ENCODE measurements around the gene KCNJ10. TPM values are rescaled to one million over a fixed set of nuclear protein-coding genes. Genes with fewer than 3 reads are reported as not detected.

The KCNJ10 gene
- total RNA-seq, 3 donors from 2014 or later: 0.23 to 0.73 (median 0.27) TPM

DNA sequence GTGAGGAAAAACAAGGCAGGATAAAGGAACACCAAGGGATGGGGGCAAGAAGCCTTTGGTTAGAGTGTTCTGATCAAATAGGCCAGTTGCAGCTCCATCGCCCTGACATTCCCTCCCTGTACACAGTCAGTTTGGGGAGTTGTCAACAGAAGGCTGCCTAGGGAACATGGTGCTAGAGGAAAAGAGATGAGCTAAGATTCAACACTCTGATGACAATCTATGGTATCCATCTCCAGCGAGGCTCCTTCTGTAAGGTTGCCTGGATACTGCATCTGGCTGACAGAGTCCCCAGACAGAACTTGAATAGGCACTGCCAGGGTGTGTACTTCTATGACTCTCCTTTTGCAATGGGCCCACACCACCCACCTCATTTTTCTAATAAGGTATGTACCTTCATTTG is 104.7 kb downstream of the KCNJ10 start:
- Histone ChIP-seq H3K9me3 (no peaks in the 10 kb centered on the region), H3K36me3 (ENCODE audit: low read depth) (no peaks in the 10 kb centered on the region), H3K4me3 (no peak overlapping the region), H3K4me1 (ENCODE audit: low read depth) (peaks cover 25% of the 10 kb centered on the region)
- intact Hi-C loops (cut with DNase I, micrococcal nuclease): no loop called here
- no peak for DNase-seq
- TF ChIP-seq, protein P1, sequence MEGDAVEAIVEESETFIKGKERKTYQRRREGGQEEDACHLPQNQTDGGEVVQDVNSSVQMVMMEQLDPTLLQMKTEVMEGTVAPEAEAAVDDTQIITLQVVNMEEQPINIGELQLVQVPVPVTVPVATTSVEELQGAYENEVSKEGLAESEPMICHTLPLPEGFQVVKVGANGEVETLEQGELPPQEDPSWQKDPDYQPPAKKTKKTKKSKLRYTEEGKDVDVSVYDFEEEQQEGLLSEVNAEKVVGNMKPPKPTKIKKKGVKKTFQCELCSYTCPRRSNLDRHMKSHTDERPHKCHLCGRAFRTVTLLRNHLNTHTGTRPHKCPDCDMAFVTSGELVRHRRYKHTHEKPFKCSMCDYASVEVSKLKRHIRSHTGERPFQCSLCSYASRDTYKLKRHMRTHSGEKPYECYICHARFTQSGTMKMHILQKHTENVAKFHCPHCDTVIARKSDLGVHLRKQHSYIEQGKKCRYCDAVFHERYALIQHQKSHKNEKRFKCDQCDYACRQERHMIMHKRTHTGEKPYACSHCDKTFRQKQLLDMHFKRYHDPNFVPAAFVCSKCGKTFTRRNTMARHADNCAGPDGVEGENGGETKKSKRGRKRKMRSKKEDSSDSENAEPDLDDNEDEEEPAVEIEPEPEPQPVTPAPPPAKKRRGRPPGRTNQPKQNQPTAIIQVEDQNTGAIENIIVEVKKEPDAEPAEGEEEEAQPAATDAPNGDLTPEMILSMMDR (IDR thresholded peaks at IDR 0.05): no peak
- no peak for ATAC-seq

DNA sequence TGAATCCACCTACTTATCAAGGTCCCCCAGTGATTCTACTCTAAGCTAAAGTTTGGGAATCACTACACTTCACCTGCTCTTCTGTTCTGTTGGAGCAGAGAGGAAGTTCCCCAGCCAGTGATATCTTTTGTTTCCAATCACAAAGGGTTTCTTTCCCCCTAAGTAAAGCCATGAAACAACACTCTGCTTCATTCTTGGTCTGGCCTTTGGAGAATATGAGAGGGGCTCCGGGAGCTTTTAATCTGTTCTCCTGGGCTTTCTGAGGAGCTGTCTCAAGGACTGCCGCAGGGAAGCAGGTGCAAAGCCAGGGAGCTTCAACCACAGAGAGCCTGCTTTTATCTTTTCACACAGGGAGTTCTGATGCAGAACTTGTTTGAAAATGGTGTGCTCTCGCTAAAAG is 105.8 kb downstream of the KCNJ10 start:
- Histone ChIP-seq H3K9me3 (no peaks in the 10 kb centered on the region), H3K4me3 (no peak overlapping the region), H3K36me3 (ENCODE audit: low read depth) (no peaks in the 10 kb centered on the region), H3K4me1 (ENCODE audit: low read depth) (peaks cover 14% of the 10 kb centered on the region)
- DNase-seq: no peak
- TF ChIP-seq, protein P1 (IDR thresholded peaks at IDR 0.05): no peak
- ATAC-seq: no peak
- intact Hi-C loops (cut with DNase I, micrococcal nuclease): no loop called here

DNA sequence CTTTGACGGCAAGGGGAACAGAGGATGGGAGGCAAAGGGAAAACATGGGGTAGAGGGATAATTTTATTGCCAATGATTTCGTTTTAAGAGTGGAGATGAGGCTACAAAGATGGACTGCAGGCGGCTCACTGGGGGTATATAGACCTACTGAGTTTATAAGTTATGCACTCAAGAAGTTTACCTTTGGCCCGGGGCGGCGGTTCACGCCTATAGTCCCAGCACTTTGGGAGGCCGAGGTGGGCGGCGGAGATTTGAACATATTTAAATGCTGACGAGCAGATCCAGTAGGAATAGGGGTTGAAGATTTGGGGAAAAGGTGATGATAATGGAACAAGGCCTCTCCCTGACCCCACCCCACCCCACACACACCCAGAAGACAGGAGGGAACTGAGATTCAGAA is 107.8 kb downstream of the KCNJ10 start:
- TF ChIP-seq, protein P1 (IDR thresholded peaks at IDR 0.05): no peak
- DNase-seq (no peak), ATAC-seq (no peak)
- Histone ChIP-seq H3K4me1 (ENCODE audit: low read depth) (peaks cover 14% of the 10 kb centered on the region), H3K4me3 (no peak overlapping the region), H3K36me3 (ENCODE audit: low read depth) (no peaks in the 10 kb centered on the region), H3K9me3 (no peaks in the 10 kb centered on the region)
- intact Hi-C loops (cut with DNase I, micrococcal nuclease): no loop called here

DNA sequence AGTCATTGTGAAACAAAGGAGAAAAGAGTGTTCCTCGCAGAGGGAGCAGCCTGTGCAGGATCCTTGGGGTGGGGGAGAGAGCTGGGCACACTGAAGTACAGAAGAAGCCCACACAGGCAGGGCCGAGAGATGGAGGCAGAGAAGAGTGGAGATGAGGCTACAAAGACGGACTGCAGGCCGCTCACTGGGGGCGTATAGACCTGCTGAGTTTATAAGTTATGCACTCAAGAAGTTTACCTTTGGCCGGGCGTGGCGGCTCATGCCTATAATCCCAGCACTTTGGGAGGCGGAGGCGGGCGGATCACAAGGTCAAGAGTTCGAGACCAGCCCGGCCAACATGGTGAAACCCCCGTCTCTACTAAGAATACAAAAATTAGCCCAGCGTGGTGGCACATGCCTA is 108.3 kb downstream of the KCNJ10 start:
- H3K4me3 ChIP-seq: no peak overlapping the region
- no peaks in the 10 kb centered on the region for H3K36me3 ChIP-seq (ENCODE audit: low read depth)
- DNase-seq (peak; percentile 76 to 89 (median 81)), ATAC-seq (peak; percentile 58)
- no peaks in the 10 kb centered on the region for H3K9me3 ChIP-seq
- TF ChIP-seq, protein P1 (IDR thresholded peaks at IDR 0.05): no peak
- intact Hi-C loops (cut with DNase I, micrococcal nuclease): no loop called here
- peaks cover 14% of the 10 kb centered on the region for H3K4me1 ChIP-seq (ENCODE audit: low read depth)

DNA sequence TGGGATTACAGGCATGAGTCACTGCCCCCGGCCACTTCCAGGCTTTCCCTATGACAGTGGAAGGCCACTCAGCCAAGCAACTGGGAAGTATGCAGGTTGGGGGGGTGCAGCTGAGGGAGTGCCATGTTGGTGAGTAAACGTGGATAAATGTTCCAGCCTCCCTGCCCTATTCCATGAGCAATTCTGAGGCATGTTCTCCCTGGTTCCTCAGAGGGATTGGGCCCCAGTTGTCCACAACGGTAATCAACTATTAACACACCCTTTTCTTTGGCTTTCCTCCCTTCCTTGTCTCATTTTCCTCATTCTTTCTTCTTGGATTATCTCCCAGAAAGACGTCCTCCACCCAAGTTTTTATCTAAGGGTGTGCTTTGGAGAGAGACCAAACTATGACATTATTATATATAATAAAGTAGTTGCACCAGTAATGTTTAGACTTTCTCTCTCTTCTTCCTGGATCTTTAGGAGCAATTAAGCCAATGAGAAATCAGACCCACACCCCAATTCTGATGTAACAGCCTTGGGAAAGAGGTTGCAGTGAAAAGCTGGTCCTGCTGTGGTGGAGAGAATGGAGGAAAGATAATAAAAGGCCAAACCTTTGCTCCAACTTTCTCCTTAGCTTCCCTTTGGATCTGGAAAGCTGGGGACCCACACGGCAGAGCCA is 109.1 kb downstream of the KCNJ10 start:
- Histone ChIP-seq H3K4me1 (ENCODE audit: low read depth) (peaks cover 14% of the 10 kb centered on the region), H3K4me3 (no peak overlapping the region), H3K36me3 (ENCODE audit: low read depth) (no peaks in the 10 kb centered on the region), H3K9me3 (no peaks in the 10 kb centered on the region)
- TF ChIP-seq, protein P1 (IDR thresholded peaks at IDR 0.05): no peak
- DNase-seq (peak; percentile 81 to 83 (median 82)), ATAC-seq (peak; percentile 90)
- intact Hi-C loops (cut with DNase I, micrococcal nuclease): no loop called here

DNA sequence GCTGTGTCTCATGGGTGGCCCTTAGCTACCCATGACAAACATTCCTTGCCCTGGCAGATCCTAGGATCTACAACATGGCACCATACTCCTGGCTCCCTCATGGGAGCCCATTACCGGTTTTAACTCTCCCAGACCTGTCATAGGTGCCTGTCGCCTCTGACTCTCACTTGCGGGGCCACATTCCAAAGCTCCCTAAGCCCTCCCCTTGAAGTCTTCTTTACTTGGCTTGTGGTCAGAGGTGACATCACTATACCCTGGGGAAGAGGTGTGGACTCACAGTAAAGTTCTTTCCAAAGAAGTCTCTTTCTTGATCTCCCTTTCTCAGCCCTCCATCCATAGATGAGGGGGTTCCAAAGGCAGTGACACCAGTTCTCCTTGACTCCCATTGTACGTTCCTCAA is 110.5 kb downstream of the KCNJ10 start:
- Histone ChIP-seq H3K4me1 (ENCODE audit: low read depth) (peaks cover 14% of the 10 kb centered on the region), H3K4me3 (no peak overlapping the region), H3K9me3 (no peaks in the 10 kb centered on the region), H3K36me3 (ENCODE audit: low read depth) (no peaks in the 10 kb centered on the region)
- intact Hi-C loops (cut with DNase I, micrococcal nuclease): no loop called here
- no peak for DNase-seq
- TF ChIP-seq, protein P1 (IDR thresholded peaks at IDR 0.05): no peak
- ATAC-seq: no peak
